Neural cell (in vitro differentiated cells): ENCODE measurements around the gene SLC29A2. TPM values are rescaled to one million over a fixed set of nuclear protein-coding genes. Genes with fewer than 3 reads are reported as not detected.

ENCODE experiments used
- H2AFZ ChIP-seq: fragments of 200-600, 300-800 bp; sonication (generic), shearing (Covaris generic); 2 replicates; pipeline ENCODE4 v1.6.0; 2014; ENCODE audit warnings: low read depth, mild to moderate bottlenecking, antibody characterized with exemption, low read length, moderate library complexity
- H3F3A ChIP-seq: fragments of 200-600 bp; shearing (Covaris generic); 2 replicates; pipeline ENCODE4 v1.6.1; 2016; ENCODE audit warnings: mild to moderate bottlenecking, moderate library complexity, mixed read lengths, antibody characterized with exemption, low read length; ENCODE audit not compliant: insufficient read depth, poor library complexity, severe bottlenecking
- H3K27ac ChIP-seq: fragments of 200-600, 300-800 bp; sonication (generic), shearing (Covaris generic); 2 replicates; pipeline ENCODE4 v1.5.1; 2014; ENCODE audit warnings: mild to moderate bottlenecking, low read length, moderate library complexity
- H3K27me3 ChIP-seq: fragments of 300-800, 200-600 bp; sonication (generic), shearing (Covaris generic); 2 replicates; pipeline ENCODE4 v1.6.0; 2014; ENCODE audit warnings: mild to moderate bottlenecking, low read depth, low read length, moderate library complexity; ENCODE audit not compliant: insufficient read depth
- H3K36me3 ChIP-seq: fragments of 300-800, 200-600 bp; sonication (generic), shearing (Covaris generic); 2 replicates; pipeline ENCODE4 v1.5.1; 2014; ENCODE audit warnings: mild to moderate bottlenecking, antibody characterized with exemption, low read length, moderate library complexity; ENCODE audit not compliant: insufficient read depth
- H3K4me2 ChIP-seq: fragments of 300-800, 200-600 bp; sonication (generic), shearing (Covaris generic); 2 replicates; pipeline ENCODE4 v1.6.0; 2014; ENCODE audit warnings: mild to moderate bottlenecking, low read length
- H3K4me3 ChIP-seq: fragments of 300-800, 200-600 bp; sonication (generic), shearing (Covaris generic); 2 replicates; pipeline ENCODE4 v1.5.1; 2014; ENCODE audit warnings: mild to moderate bottlenecking, low read length, moderate library complexity
- H3K79me2 ChIP-seq: fragments of 200-600 bp; shearing (Covaris generic); replicated peaks from 2 replicates; pipeline ENCODE4 v1.6.0; 2014; ENCODE audit warnings: mild to moderate bottlenecking, low read length, moderate library complexity; ENCODE audit not compliant: insufficient read depth
- H3K9ac ChIP-seq: fragments of 300-800, 200-600 bp; sonication (generic), shearing (Covaris generic); 2 replicates; pipeline ENCODE4 v1.6.1; 2016; ENCODE audit warnings: mild to moderate bottlenecking, low read length, mixed read lengths
- H3K9me2 ChIP-seq: fragments of 200-600 bp; shearing (Covaris generic); 2 replicates; pipeline ENCODE4 v1.6.1; 2016; ENCODE audit warnings: mild to moderate bottlenecking, low read length, mixed read lengths; ENCODE audit not compliant: insufficient read depth
- H3K9me3 ChIP-seq: fragments of 200-600, 300-800 bp; sonication (generic), shearing (Covaris generic); 2 replicates; pipeline ENCODE4 v1.6.1; 2016; ENCODE audit warnings: mild to moderate bottlenecking, mixed run types, low read length, moderate library complexity, mixed read lengths
- H4K20me1 ChIP-seq: fragments of 200-600 bp; shearing (Covaris generic); 2 replicates; pipeline ENCODE4 v1.6.1; 2016; ENCODE audit warnings: mild to moderate bottlenecking, mixed run types; ENCODE audit not compliant: insufficient read depth
- EP300 ChIP-seq: fragments of 450-650 bp; conservative IDR thresholded peaks from 2 replicates; pipeline ENCODE4 v1.6.1; 2014; ENCODE audit warnings: antibody characterized with exemption, mild to moderate bottlenecking, moderate library complexity; ENCODE audit not compliant: poor library complexity, severe bottlenecking
- EZH2 ChIP-seq: fragments of 200-600, 300-800 bp; shearing (Covaris generic), sonication (generic); IDR thresholded peaks from 2 replicates; pipeline ENCODE4 v1.6.1; 2014; ENCODE audit warnings: antibody characterized with exemption, low read length, borderline replicate concordance, mild to moderate bottlenecking; ENCODE audit not compliant: insufficient read depth, poor library complexity, severe bottlenecking
- MXI1 ChIP-seq: fragments of 450-650 bp; conservative IDR thresholded peaks from 2 replicates; pipeline ENCODE4 v1.6.1; 2014; ENCODE audit warnings: antibody characterized with exemption, mild to moderate bottlenecking; ENCODE audit not compliant: poor library complexity, severe bottlenecking
- POLR2AphosphoS5 ChIP-seq: IDR thresholded peaks from 2 replicates; pipeline ENCODE4 v1.6.1; 2012
- RAD21 ChIP-seq: fragments of 450-650 bp; conservative IDR thresholded peaks from 2 replicates; pipeline ENCODE4 v1.6.1; 2014; ENCODE audit warnings: antibody characterized with exemption, mild to moderate bottlenecking, moderate library complexity
- REST ChIP-seq: IDR thresholded peaks from 2 replicates; pipeline ENCODE4 v1.6.1; 2012; ENCODE audit warnings: borderline replicate concordance
- SMC3 ChIP-seq: fragments of 450-650 bp; conservative IDR thresholded peaks from 2 replicates; pipeline ENCODE4 v1.6.1; 2014; ENCODE audit warnings: antibody characterized with exemption, mild to moderate bottlenecking, moderate library complexity; ENCODE audit not compliant: poor library complexity
- TAF1 ChIP-seq: IDR thresholded peaks from 2 replicates; pipeline ENCODE4 v1.6.1; 2012; ENCODE audit warnings: low read depth
- polyA plus RNA-seq: library from polyadenylated mRNA; depleted of rRNA; stranded (reverse); fragments of >200 nt; gene quantifications from 2 replicates; pipeline ENCODE4 v1.2.3, GENCODE V29; 2014
- TF ChIP-seq, protein P1 (sequence below): fragments of 450-650 bp; IDR thresholded peaks from 2 replicates; pipeline ENCODE4 v1.5.1; 2014; ENCODE audit warnings: antibody characterized with exemption, mild to moderate bottlenecking, moderate library complexity; ENCODE audit not compliant: poor library complexity, severe bottlenecking

The SLC29A2 gene
- polyA plus RNA-seq, 1 donor from 2014 or later: 1.7 TPM

GRCh38 chr11:66332371-66333219 is 39.0 kb downstream of the SLC29A2 start:
- no peak overlapping the region for H3K4me2 ChIP-seq
- no peaks in the 10 kb centered on the region for H3K27me3 ChIP-seq

More at GRCh38 chr11:66332371-66333219, 39.0 kb downstream of the SLC29A2 start:
- Histone ChIP-seq H3K36me3 (no peaks in the 10 kb centered on the region), H4K20me1 (no peaks in the 10 kb centered on the region), H3K9me2 (no peaks in the 10 kb centered on the region), H3K4me3 (no peak overlapping the region), H3K9me3 (no peaks in the 10 kb centered on the region), H3K79me2 (no peaks in the 10 kb centered on the region), H3F3A (no peaks in the 10 kb centered on the region), H2AFZ (no peak overlapping the region), H3K27ac (no peak overlapping the region), H3K9ac (no peak overlapping the region)
- TF ChIP-seq EP300 (no peak), MXI1 (no peak), POLR2AphosphoS5 (no peak), SMC3 (no peak), RAD21 (no peak), EZH2 (no peak), TAF1 (no peak), REST (no peak)
- TF ChIP-seq, protein P1, sequence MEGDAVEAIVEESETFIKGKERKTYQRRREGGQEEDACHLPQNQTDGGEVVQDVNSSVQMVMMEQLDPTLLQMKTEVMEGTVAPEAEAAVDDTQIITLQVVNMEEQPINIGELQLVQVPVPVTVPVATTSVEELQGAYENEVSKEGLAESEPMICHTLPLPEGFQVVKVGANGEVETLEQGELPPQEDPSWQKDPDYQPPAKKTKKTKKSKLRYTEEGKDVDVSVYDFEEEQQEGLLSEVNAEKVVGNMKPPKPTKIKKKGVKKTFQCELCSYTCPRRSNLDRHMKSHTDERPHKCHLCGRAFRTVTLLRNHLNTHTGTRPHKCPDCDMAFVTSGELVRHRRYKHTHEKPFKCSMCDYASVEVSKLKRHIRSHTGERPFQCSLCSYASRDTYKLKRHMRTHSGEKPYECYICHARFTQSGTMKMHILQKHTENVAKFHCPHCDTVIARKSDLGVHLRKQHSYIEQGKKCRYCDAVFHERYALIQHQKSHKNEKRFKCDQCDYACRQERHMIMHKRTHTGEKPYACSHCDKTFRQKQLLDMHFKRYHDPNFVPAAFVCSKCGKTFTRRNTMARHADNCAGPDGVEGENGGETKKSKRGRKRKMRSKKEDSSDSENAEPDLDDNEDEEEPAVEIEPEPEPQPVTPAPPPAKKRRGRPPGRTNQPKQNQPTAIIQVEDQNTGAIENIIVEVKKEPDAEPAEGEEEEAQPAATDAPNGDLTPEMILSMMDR: no peak
